ENCODE data around the gene SLC6A6.

SLC6A6 gene

DNA sequence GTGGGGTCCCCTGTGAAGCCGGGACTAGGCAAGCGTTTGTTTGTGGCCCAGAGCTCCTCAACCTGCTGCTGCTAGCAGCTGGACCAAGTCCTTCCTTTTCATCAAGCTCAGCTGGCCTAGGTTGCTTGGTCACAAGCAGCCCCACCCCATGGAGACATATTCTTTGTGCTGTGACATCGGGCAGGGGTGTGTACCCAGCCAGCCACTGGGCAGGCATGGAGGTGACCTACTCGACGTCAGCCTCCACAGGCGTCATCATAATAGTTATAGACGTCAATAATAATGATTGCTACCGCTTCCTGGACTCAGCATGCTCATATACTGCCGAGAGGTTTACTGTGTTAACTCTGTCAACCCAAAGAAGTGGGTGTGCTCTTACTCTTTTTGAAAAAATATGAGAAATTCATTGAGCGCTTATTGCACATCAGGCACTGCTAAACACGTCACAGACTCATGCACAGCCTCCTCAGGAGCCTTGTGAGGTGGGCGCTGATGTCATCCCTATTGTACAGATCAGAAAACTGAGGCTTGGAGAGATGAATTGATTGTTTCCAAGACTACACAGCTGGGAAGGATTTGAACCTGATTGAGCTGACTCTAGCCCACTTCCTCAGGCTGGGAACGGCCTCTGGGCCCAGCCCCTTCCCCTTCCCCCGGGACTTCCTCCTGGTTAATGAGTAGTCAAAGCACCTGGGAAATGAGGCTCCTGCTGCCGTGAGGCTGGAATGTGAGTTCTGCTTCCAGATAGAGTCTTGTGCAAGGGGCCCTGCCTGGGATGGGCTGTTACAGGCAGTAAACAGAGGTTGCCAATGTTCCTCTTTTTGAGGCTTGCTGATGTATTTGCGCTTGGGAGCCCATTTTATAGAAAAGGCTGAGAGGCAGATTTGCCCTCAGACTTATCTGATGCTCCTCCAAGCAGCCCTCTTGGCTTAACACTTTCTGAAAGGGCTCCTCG, 16.2 kb downstream of the SLC6A6 start:
- Histone ChIP-seq H3K27ac (ENCODE audit: low read depth, low read length) (no peak overlapping the region), H3K36me3 (ENCODE audit: control insufficient read depth, insufficient read depth, low read length) (no peaks in the 10 kb centered on the region), H3K4me3 (ENCODE audit: low read length) (no peak overlapping the region), H3K9ac (ENCODE audit: low read length) (no peak overlapping the region), H3K27me3 (ENCODE audit: control insufficient read depth, insufficient read depth, low read length) (no peaks in the 10 kb centered on the region), H3K4me1 (ENCODE audit: control insufficient read depth, insufficient read depth, low read length) (no peaks in the 10 kb centered on the region)

DNA sequence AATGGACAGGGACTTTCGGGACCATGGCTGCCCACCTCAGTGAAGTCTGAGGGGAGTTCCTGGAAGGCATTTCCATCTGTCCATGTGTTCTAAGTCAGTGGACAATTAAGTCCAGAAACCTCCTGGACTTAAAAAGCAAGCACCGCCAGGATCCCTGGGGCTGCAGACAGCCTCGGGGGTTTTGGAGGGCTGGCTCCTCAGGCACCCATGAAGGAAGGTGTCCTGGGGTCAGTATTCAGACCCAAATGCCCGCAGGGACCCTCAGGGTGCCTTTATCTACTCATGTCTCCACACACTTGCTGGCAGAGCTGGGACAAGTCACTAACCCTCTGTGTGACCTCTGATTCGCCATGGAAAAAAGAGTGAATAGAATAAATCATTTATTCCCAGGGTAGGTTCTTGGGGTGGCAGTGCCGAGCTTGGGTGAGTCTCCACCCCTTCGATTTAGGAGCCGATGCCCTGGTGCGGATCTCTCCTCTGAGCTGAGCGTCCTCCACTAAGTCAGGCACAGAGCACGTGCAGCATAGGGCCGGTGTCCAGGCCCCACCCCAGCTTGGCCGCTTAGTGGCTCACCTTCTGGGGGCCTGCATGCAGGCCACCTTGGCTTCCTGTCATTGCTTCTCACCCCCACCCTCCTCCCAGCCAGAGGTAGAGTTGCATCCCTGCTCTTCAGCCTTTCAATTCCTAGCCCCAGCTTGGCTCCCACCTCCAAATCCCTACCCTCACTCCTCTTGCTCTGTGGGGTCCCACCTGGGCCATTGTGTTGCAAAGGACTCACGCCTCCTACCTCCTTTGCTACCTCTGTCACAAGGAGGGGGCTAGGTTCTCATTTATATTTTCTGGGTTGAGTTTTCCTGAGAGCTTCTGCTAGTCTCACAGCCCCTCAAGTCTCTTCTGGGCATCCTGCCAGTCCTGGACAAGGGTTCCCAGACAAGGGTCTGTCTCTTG, 19.9 kb downstream of the SLC6A6 start:
- Histone ChIP-seq H3K9ac (ENCODE audit: low read length) (no peak overlapping the region), H3K4me1 (ENCODE audit: control insufficient read depth, insufficient read depth, low read length) (no peaks in the 10 kb centered on the region), H3K27ac (ENCODE audit: low read depth, low read length) (no peak overlapping the region), H3K27me3 (ENCODE audit: control insufficient read depth, insufficient read depth, low read length) (no peaks in the 10 kb centered on the region), H3K4me3 (ENCODE audit: low read length) (no peak overlapping the region), H3K36me3 (ENCODE audit: control insufficient read depth, insufficient read depth, low read length) (no peaks in the 10 kb centered on the region)

DNA sequence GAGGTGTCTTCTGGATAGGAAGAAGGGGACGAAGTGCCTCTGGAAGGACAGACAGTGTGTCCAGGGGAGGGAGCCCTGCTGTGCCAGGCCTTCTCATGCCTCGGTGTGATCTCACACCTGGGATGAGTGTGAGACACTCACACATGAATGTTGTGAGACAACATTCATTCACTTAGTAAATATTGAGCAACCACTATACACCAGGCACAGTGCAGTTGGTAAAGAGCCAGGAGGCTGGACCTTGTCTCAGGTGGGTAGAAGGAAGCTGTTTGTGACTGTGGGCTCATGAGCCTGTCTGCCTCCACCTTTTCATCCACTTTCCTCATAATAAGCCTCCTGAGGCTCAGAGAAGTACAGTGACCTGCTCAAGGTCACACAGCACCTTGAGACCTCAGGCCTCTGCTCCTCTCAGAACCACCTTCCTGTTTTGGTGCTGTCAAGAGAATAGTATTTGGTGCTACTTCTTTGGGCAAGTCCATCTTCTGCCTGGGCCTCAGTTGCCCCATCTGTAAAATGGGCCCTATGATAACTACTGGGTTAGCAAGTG, 20.9 kb downstream of the SLC6A6 start:
- no peak overlapping the region for H3K27ac ChIP-seq (ENCODE audit: low read depth, low read length)
- no peaks in the 10 kb centered on the region for H3K4me1 ChIP-seq (ENCODE audit: control insufficient read depth, insufficient read depth, low read length)
- H3K9ac ChIP-seq (ENCODE audit: low read length) = no peak overlapping the region

DNA sequence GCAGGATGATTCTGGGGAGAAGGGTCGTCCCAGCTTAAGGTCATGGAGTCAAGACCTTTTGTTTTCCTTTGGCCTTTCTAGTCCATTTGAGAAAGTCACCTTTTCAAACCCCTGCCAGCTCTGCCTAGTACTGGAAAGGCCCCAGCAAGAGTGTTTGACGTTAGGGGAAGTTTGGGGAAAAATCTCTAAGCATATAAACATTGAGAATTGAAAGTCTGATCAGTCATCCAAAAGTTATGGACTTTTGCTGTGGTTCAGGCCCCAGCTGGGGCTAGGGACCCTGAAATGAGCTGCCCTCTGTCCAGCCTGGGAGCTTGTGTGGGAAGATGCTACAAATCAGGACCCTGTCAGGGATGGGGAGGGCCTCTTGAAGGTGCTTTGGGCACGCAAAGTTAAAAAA, 21.6 kb downstream of the SLC6A6 start:
- no peak overlapping the region for H3K9ac ChIP-seq (ENCODE audit: low read length)
- H3K36me3 ChIP-seq (ENCODE audit: control insufficient read depth, insufficient read depth, low read length) = no peaks in the 10 kb centered on the region
- H3K4me1 ChIP-seq (ENCODE audit: control insufficient read depth, insufficient read depth, low read length) = no peaks in the 10 kb centered on the region
- H3K4me3 ChIP-seq (ENCODE audit: low read length) = no peak overlapping the region
- no peaks in the 10 kb centered on the region for H3K27me3 ChIP-seq (ENCODE audit: control insufficient read depth, insufficient read depth, low read length)
- H3K27ac ChIP-seq (ENCODE audit: low read depth, low read length) = no peak overlapping the region

More for the DNA sequence above, 20.9 kb downstream of the SLC6A6 start:
- Histone ChIP-seq H3K4me3 (ENCODE audit: low read length) (no peak overlapping the region), H3K36me3 (ENCODE audit: control insufficient read depth, insufficient read depth, low read length) (no peaks in the 10 kb centered on the region), H3K27me3 (ENCODE audit: control insufficient read depth, insufficient read depth, low read length) (no peaks in the 10 kb centered on the region)

DNA sequence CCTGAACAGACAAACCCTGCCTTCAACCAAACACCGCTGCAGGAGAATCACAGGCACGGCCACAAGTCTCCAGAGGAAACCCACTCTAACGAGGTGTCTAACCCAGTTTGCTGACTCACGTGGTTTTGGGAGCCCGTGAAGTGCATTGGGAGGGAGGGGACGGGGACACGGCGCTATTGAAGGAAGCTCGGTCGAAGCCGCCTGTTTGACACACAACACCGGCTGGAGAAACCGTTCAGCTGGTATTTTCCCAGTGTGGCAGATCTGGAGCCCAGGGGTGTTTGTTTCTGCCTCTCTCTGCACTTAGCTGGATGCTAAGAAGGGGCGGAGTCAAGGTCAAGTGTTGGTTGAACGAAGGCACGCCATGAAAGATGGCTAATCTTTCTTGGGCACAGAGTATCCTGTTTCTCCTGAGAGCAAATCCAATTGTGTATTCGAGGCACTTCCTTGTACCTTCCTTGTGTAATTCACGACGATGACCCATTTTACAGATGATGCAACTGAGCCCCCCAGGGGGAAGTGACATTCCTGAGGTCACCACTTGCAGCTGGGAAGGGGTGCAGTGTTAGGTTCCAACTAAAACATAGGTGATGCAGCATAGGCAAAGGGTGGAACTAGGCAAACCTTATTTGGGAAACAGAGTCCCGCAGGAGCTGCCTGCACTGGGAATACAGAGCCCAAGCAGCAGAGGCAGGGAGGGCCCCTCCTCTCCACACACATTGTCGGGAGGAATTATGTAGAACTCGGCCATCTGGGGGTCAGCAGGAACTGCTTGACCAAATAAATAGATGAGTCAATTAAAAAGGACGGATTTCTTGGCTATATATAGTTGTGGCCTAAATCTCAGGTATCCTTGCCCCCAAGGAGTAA, 22.5 kb downstream of the SLC6A6 start:
- Histone ChIP-seq H3K4me1 (ENCODE audit: control insufficient read depth, insufficient read depth, low read length) (no peaks in the 10 kb centered on the region), H3K36me3 (ENCODE audit: control insufficient read depth, insufficient read depth, low read length) (no peaks in the 10 kb centered on the region), H3K9ac (ENCODE audit: low read length) (no peak overlapping the region), H3K27ac (ENCODE audit: low read depth, low read length) (no peak overlapping the region), H3K4me3 (ENCODE audit: low read length) (no peak overlapping the region), H3K27me3 (ENCODE audit: control insufficient read depth, insufficient read depth, low read length) (no peaks in the 10 kb centered on the region)

DNA sequence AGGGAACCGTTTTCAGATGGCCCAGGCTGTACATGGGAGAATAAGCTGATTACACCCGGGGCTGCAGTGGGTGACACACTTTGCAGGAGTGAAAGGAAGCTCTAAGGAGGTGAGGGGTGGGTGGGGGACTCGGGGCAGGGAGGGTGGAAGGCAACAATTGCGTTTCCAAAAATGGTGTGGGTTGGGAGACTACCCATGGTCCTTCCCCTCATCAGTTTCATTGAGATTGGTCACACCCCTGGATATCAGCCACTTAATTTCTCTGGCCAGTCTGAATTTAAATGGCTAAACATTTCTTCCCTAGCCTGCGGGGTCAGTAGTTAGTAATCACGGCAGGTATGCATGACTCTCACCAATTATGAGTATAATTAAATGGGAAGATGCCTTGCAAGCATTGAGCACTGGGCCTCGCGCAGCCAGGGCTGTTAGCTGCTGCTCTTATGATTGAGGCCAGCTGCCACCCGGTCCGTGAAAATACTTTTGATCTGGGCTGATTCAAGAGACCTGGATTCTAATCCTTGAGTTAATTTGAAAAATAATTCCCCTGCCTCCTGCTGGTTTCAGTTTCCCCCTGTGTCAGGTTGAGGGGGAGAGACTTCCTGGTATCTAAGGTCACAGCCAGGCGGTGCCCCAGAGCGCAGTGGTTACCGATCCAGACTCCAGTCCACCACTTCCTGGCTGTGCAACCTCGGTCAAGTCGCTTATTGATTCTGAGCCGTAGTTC, 23.3 kb downstream of the SLC6A6 start:
- H3K27ac ChIP-seq (ENCODE audit: low read depth, low read length) = no peak overlapping the region
- no peak overlapping the region for H3K9ac ChIP-seq (ENCODE audit: low read length)
- no peaks in the 10 kb centered on the region for H3K4me1 ChIP-seq (ENCODE audit: control insufficient read depth, insufficient read depth, low read length)
- H3K27me3 ChIP-seq (ENCODE audit: control insufficient read depth, insufficient read depth, low read length) = no peaks in the 10 kb centered on the region
- no peaks in the 10 kb centered on the region for H3K36me3 ChIP-seq (ENCODE audit: control insufficient read depth, insufficient read depth, low read length)
- H3K4me3 ChIP-seq (ENCODE audit: low read length) = no peak overlapping the region

DNA sequence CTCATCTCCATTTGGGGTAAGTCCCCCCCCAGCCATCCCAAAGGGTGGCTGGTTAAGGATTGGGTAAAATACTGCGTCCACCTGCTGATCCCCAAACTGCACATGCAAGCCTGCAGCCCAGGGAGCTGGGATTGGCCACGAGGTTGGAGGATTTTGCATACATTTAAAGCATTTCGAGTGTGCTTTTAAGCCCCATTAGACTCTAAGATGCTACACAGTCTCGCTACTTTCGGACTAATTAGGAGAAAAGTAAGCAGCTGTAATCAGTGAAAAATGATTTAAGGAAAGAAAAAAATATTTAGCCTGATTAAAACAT, 23.9 kb downstream of the SLC6A6 start:
- Histone ChIP-seq H3K27me3 (ENCODE audit: control insufficient read depth, insufficient read depth, low read length) (no peaks in the 10 kb centered on the region), H3K27ac (ENCODE audit: low read depth, low read length) (no peak overlapping the region), H3K36me3 (ENCODE audit: control insufficient read depth, insufficient read depth, low read length) (no peaks in the 10 kb centered on the region), H3K4me1 (ENCODE audit: control insufficient read depth, insufficient read depth, low read length) (no peaks in the 10 kb centered on the region), H3K9ac (ENCODE audit: low read length) (no peak overlapping the region), H3K4me3 (ENCODE audit: low read length) (no peak overlapping the region)

DNA sequence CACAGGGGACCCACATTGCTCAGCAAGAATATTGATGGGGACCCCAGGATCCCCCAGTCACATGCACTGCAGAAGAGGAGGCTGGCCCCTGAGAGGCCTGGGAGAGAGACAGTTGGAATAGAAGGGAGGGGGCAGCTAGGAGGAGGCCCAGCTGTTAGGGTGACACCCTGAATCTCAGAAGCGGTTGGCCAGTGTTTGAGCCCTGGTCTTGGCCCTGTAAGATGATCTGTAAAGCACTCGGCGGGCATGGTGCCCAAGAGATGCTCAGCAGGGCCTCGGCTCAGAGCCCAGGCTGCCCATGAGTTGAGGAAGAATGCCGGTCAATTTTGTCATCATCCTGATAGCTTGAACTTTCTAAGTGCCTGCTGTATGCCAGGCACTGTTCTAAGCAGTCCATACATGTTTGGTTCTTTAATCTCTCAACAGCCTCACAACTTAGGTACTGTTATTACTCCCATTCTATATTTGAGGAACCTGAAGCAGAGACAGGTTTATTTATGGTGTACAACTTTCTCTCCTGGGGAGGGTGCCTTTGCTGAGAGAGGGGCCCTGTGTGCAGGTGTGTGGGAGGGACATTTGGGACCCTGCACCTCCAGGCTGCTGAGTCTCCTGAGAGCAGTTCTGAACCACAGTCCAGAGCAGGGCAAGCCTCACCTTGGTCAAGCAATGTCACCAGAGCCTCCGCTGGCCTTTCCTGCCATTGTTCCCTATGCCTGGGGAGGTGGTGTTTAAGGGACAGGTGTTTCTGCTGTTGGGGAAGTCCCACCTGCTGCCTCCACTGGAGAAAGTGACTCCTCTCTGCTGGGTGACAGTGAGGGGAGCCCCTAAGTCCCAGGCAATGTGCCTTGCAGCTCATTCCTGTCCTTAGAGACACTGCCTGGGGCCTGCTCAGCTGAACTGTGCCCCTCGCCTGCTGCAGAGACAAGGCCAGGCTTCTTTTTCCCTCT, 26.0 kb downstream of the SLC6A6 start:
- Histone ChIP-seq H3K9ac (ENCODE audit: low read length) (no peak overlapping the region), H3K4me1 (ENCODE audit: control insufficient read depth, insufficient read depth, low read length) (no peaks in the 10 kb centered on the region), H3K36me3 (ENCODE audit: control insufficient read depth, insufficient read depth, low read length) (no peaks in the 10 kb centered on the region), H3K27ac (ENCODE audit: low read depth, low read length) (no peak overlapping the region), H3K27me3 (ENCODE audit: control insufficient read depth, insufficient read depth, low read length) (no peaks in the 10 kb centered on the region), H3K4me3 (ENCODE audit: low read length) (no peak overlapping the region)

DNA sequence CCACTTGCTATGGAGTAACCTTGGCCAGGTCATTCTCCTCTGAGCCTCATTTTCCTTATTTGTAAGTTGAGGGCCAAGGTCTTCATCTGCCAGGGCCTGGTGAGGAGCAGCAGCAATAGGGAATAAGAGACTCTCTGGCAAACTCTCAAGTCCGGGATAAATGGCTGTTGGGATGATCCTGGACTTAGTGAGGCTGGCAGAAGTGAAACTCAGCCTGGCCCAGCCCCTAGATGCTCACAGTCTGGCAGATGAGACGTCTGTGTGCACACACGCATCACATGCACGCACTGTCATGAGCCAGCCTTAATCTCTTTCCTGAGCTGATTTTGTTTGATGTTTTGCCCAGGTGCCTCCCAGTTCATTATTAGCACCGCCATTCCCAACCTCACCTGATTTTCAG, 26.8 kb downstream of the SLC6A6 start:
- no peaks in the 10 kb centered on the region for H3K27me3 ChIP-seq (ENCODE audit: control insufficient read depth, insufficient read depth, low read length)
- no peak overlapping the region for H3K27ac ChIP-seq (ENCODE audit: low read depth, low read length)
- no peak overlapping the region for H3K9ac ChIP-seq (ENCODE audit: low read length)
- no peak overlapping the region for H3K4me3 ChIP-seq (ENCODE audit: low read length)
- H3K4me1 ChIP-seq (ENCODE audit: control insufficient read depth, insufficient read depth, low read length) = no peaks in the 10 kb centered on the region
- H3K36me3 ChIP-seq (ENCODE audit: control insufficient read depth, insufficient read depth, low read length) = no peaks in the 10 kb centered on the region

DNA sequence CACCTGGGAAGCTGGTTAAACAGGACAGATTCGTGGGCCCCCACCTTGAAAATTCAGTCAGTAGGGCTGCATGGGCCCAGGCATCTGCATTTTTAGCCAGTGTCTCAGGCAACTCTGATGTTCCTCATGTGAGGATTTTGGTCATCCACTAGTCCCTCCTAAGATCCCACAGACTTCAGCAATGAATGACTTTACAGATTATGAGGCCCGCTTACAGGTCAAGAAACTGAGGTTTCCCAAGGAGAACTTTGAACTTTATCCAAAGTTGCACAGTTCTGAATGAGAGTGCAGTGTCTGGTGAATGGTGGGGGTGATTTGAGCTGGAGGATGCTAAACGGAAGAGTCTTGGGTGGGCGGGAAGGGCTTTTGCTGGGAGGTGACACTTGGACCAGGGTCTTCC, 27.2 kb downstream of the SLC6A6 start:
- H3K27me3 ChIP-seq (ENCODE audit: control insufficient read depth, insufficient read depth, low read length) = no peaks in the 10 kb centered on the region
- no peaks in the 10 kb centered on the region for H3K36me3 ChIP-seq (ENCODE audit: control insufficient read depth, insufficient read depth, low read length)
- no peak overlapping the region for H3K4me3 ChIP-seq (ENCODE audit: low read length)
- H3K27ac ChIP-seq (ENCODE audit: low read depth, low read length) = no peak overlapping the region
- H3K9ac ChIP-seq (ENCODE audit: low read length) = no peak overlapping the region
- H3K4me1 ChIP-seq (ENCODE audit: control insufficient read depth, insufficient read depth, low read length) = peaks cover 4% of the 10 kb centered on the region
